Activated T-helper 1 cell treated with anti-CD3 and anti-CD28 coated beads, Interleukin-2, amount 50 U/mL, for 16 hours (primary cell): ENCODE data around the gene BZW1.

Experiments
- DNase-seq, 2 donors: peaks; one replicate each; pipeline ENCODE4 v3.0.0-alpha.2; 2020; ENCODE audit warnings: low read depth in 1 of 2, low spot score in 1 of 2

BZW1 gene

GRCh38 chr2:200811333-200812121 is at the start of gene BZW1:
Gene BZW1, plus strand, starts transcription at chr2:200811910. Its CDS starts 1,308 bp downstream, at chr2:200813218.
- peak; percentile 91 to 92 for DNase-seq

GRCh38 chr2:200762127-200762526 is 49.6 kb upstream of the BZW1 start:
- DNase-seq, result no peak

GRCh38 chr2:200763422-200763821 is 48.3 kb upstream of the BZW1 start:
- no peak for DNase-seq

GRCh38 chr2:200765139-200765951 is 46.4 kb upstream of the BZW1 start:
- no peak for DNase-seq

- no peak for DNase-seq
Observed at GRCh38 chr2:200765995-200766660, 45.6 kb upstream of the BZW1 start.

GRCh38 chr2:200767111-200767885 is 44.4 kb upstream of the BZW1 start:
- DNase-seq, result no peak

- DNase-seq, result no peak
Observed at GRCh38 chr2:200770847-200771246, 40.9 kb upstream of the BZW1 start.

- DNase-seq, result no peak
Observed at GRCh38 chr2:200772620-200773019, 39.1 kb upstream of the BZW1 start.

- no peak for DNase-seq
Observed at GRCh38 chr2:200773083-200773482, 38.6 kb upstream of the BZW1 start.

GRCh38 chr2:200774920-200775319 is 36.8 kb upstream of the BZW1 start:
- DNase-seq, result no peak

GRCh38 chr2:200777275-200777674 is 34.4 kb upstream of the BZW1 start:
- DNase-seq, result no peak

GRCh38 chr2:200778038-200778437 is 33.7 kb upstream of the BZW1 start:
- no peak for DNase-seq

- no peak for DNase-seq
Observed at GRCh38 chr2:200779214-200779613, 32.5 kb upstream of the BZW1 start.

- DNase-seq, result no peak
Observed at GRCh38 chr2:200781616-200782015, 30.1 kb upstream of the BZW1 start.

- no peak for DNase-seq
Observed at GRCh38 chr2:200782251-200782650, 29.5 kb upstream of the BZW1 start.

- no peak for DNase-seq
Observed at GRCh38 chr2:200784215-200784614, 27.5 kb upstream of the BZW1 start.

- DNase-seq, result no peak
Observed at GRCh38 chr2:200786423-200786822, 25.3 kb upstream of the BZW1 start.

GRCh38 chr2:200786826-200787225 is 24.9 kb upstream of the BZW1 start:
- no peak for DNase-seq

GRCh38 chr2:200787351-200788120 is 24.2 kb upstream of the BZW1 start:
- DNase-seq, result no peak

GRCh38 chr2:200788121-200788718 is 23.5 kb upstream of the BZW1 start:
- no peak for DNase-seq
